Right lobe of liver (tissue), 4 donors: ENCODE measurements around the gene ZNF93.

Source experiments
- CTCF ChIP-seq, 4 donors: fragments of 200-600 bp in 3 of 4; fragments of 450-650 bp in 1 of 4; IDR thresholded peaks; one replicate each; pipeline versions ENCODE4 v1.5.1 to v1.8.0; 2016 to 2022; ENCODE audit warnings: antibody characterized with exemption in 4 of 4, mild to moderate bottlenecking in 2 of 4
- POLR2A ChIP-seq: fragments of 450-650 bp; IDR thresholded peaks from one replicate; pipeline ENCODE4 v1.6.1; 2017; ENCODE audit warnings: antibody characterized with exemption, mild to moderate bottlenecking
- donor health status: DM: no; HTN: no; CAD: no.
- donor health status: DM: no; HTN: no; CAD: no.
- donor health status: DM: no; HTN: yes; CAD: no.

- no peak for TF ChIP-seq CTCF (IDR thresholded peaks at IDR 0.05)
- no peak for TF ChIP-seq POLR2A
Measured at GRCh38 chr19:19956434-19957075, 55.8 kb downstream of the ZNF93 start.
